ENCODE results near the gene MARK3.

Gene MARK3

DNA sequence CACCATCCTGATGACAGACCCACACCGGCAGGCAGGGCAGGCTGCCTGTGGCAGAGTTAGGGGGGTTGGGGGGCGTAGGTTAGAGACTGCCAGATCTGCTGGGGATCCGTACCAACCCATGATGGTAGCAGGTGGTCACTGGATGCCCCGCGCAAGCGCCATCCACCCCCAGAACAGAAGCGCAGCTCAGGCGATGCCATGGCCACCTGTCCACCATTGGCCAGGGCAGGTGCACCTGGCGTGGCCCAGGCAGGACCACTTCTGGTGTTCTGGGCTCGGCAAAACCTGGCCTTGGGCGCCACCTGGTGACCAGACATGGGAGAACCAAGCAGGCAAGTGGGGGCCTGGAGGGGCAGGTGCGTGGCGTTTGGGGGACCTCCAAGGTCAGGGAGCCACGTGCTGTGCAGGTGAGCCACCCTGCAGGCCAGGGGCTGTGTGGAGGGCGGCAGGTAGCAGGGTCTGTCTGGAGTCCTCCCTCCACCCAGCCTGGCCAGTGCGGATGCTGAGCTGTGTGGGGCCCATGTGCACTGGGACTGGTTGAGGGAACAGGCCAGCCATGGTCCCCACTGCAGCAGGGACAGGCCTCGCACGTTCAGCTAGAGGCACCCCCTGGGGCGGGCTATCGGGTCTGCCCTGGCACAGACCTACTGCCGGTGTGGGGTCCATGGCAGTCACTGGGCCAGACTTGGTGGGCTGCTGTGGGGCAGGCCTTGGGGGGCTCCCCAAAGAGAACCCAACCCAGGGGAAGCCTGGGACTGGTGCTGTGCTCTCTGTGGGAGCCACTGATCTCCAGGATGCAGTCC lies 161.6 kb downstream of the MARK3 start:
- in situ Hi-C loops (cut with HindIII; ENCODE audit: low sequenced_read_pairs) = no loop called here
- TF ChIP-seq, protein P1, sequence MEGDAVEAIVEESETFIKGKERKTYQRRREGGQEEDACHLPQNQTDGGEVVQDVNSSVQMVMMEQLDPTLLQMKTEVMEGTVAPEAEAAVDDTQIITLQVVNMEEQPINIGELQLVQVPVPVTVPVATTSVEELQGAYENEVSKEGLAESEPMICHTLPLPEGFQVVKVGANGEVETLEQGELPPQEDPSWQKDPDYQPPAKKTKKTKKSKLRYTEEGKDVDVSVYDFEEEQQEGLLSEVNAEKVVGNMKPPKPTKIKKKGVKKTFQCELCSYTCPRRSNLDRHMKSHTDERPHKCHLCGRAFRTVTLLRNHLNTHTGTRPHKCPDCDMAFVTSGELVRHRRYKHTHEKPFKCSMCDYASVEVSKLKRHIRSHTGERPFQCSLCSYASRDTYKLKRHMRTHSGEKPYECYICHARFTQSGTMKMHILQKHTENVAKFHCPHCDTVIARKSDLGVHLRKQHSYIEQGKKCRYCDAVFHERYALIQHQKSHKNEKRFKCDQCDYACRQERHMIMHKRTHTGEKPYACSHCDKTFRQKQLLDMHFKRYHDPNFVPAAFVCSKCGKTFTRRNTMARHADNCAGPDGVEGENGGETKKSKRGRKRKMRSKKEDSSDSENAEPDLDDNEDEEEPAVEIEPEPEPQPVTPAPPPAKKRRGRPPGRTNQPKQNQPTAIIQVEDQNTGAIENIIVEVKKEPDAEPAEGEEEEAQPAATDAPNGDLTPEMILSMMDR (IDR thresholded peaks at IDR 0.05; ENCODE audit: low read depth, low read length) = peak; percentile 81
- no peak overlapping the region for H3K4me3 ChIP-seq (ENCODE audit: low read depth, low read length)
- DNase-seq (ENCODE audit: low read depth, low spot score) = peak; percentile 30

DNA sequence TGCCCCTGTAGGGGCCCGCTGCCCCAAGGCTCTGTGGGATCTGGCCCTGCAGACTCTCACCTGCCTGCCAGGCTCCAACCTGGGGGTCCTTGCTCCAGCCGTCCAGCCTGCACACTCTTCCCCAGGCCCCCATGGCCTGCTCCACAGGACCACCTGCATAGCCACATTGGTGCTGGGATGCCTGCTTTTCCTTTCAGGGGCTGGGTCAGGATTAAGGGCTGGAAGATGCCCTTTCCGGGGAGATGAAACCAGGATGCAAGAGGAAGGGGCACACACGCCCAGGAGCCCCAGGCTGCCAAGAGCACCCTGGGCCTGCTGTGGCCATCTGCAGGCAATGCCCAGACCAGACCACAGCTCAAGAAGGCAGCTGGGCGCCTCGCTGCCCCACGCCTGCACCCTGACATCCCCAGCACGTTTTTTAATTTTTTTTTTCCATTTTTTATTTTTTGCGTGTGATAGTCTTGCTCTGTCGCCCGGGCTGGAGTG lies 162.3 kb downstream of the MARK3 start:
- no peak overlapping the region for H3K4me3 ChIP-seq (ENCODE audit: low read depth, low read length)
- DNase-seq (ENCODE audit: low read depth, low spot score) = no peak
- in situ Hi-C loops (cut with HindIII; ENCODE audit: low sequenced_read_pairs) = no loop called here
- TF ChIP-seq, protein P1 (IDR thresholded peaks at IDR 0.05; ENCODE audit: low read depth, low read length) = no peak

DNA sequence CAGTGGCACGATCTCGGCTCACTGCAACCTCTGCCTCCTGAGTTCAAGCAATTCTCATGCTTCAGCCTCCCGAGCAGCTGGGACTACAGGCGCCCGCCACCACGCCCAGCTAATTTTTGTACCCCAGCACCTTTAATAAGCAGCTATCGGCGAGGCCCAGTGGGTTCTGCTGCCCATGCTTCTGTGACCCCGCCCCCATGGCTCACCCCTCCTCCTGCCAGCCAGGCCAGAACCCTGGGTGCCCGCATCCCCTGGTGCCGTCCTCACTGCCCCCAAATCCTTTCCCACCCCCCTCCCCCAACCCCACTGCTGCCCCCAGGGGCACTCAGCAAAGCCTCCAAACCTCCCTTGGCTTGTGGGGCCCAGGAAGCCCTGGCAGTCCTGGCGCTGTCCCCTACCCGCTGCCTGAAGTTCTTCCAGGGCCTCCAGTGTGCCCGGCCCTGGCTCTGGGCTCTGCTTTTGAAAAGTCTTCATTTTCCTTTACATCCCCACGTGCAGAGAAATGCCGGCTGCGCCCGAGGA lies 162.8 kb downstream of the MARK3 start:
- in situ Hi-C loops (cut with HindIII; ENCODE audit: low sequenced_read_pairs) = no loop called here
- TF ChIP-seq, protein P1 (IDR thresholded peaks at IDR 0.05; ENCODE audit: low read depth, low read length) = no peak

DNA sequence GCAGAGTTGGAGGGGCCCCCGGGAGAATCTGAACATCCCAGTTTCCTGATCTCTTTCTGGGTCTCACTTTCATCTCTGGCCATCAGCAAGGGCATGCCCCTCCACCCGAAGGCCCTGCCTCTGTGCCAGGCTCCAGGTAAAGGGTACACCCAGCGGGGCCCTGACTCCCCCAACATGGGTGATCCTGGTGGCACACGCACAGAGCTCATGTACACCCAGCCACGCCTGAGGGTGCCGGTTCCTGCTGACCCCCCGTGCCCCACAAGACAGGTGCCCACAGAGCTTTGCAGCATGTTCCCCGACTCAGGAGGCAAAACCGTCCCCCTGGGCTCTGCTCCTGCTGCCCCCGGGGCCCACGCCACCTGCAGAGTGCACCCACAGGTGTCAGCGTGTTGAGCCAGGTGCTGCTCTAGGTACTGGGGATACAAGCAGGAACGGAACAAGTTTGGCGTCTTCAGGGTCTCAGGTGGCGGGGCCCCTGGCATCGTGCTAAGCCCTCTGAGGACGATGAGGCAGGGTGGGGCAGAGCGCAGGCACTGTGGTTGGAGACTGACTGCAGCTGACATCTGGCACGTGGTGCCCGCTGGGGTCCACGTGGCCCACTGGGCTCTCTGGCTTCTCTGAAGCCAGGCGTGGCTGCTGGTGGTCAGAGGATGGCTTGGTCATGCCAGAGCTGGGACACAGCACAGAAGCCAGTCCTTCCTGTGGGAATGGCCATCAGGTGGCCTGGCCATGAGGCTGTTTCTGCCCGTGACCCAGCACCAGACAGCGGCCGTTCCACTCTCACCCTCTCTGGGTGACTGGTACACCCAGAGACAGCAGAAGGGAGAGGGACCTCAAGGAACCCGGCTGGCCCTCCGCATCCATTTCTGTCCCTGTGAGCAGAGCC lies 163.5 kb downstream of the MARK3 start:
- no peak for DNase-seq (ENCODE audit: low read depth, low spot score)
- no peak overlapping the region for H3K4me3 ChIP-seq (ENCODE audit: low read depth, low read length)
- TF ChIP-seq, protein P1 (IDR thresholded peaks at IDR 0.05; ENCODE audit: low read depth, low read length) = no peak
- in situ Hi-C loops (cut with HindIII; ENCODE audit: low sequenced_read_pairs) = no loop called here

More for the DNA sequence above, 162.8 kb downstream of the MARK3 start:
- H3K4me3 ChIP-seq (ENCODE audit: low read depth, low read length) = no peak overlapping the region
- no peak for DNase-seq (ENCODE audit: low read depth, low spot score)

DNA sequence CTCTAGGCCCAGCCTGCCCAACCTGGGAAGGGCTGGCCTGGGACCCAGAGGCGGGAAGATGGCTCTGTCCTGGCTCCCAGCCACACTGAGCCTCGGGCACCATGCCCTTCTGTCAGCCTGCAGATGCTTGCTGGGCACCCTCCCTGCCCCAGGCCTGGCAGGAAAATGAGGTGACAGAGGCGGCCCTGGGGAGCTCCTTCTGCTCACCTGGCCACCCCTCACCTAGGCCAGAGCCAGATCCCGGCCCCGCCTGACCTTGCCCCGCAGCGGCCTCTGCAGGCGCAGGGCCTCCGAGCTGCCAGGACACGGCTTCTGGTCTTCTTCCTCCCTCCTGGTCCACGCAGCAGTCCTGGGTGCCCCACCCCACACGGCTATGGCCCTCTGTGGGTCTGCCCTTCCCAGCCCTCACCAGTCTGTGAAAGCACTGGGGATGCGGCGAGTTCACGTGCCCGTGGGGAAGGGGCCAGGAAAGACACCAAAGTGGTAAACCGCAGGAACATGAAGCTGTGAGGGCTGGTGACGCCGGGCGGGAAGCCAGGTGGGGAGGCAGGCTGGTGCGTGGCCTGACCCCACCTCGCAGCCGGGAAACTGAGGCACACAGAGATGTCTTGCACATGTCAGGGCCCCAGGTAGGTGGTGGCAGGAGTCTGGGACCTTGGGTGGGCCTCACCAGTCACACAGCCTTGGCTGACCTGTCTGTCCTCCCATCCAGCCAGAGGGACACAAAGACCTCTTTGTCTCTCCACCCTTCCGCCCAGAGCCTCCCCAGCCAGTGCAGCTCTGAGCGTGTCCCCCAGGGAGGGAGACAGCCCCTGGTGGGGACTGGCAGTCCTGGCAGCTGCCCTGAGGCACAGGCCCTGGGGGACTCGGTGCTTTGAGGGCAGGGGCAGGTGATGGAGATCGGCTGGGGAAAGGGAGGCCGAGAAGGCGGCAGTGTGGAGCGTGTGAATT lies 164.4 kb downstream of the MARK3 start:
- in situ Hi-C loops (cut with HindIII; ENCODE audit: low sequenced_read_pairs) = no loop called here
- TF ChIP-seq, protein P1 (IDR thresholded peaks at IDR 0.05; ENCODE audit: low read depth, low read length) = no peak
- no peak for DNase-seq (ENCODE audit: low read depth, low spot score)
- H3K4me3 ChIP-seq (ENCODE audit: low read depth, low read length) = no peak overlapping the region
